ENCODE results near the gene CTLA4. TPM values are rescaled to one million over a fixed set of nuclear protein-coding genes. Genes with fewer than 3 reads are reported as not detected.

CTLA4 gene
- total RNA-seq: 0.13 TPM

DNA sequence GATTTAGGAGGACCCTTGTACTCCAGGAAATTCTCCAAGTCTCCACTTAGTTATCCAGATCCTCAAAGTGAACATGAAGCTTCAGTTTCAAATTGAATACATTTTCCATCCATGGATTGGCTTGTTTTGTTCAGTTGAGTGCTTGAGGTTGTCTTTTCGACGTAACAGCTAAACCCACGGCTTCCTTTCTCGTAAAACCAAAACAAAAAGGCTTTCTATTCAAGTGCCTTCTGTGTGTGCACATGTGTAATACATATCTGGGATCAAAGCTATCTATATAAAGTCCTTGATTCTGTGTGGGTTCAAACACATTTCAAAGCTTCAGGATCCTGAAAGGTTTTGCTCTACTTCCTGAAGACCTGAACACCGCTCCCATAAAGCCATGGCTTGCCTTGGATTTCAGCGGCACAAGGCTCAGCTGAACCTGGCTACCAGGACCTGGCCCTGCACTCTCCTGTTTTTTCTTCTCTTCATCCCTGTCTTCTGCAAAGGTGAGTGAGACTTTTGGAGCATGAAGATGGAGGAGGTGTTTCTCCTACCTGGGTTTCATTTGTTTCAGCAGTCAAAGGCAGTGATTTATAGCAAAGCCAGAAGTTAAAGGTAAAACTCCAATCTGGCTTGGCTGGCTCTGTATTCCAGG, at the start of gene CTLA4:
CTLA4 (plus strand) TSS at position 211 of the 640 bp plus-strand sequence; CDS start at position 383, 172 bp downstream.
- no peak for DNase-seq (ENCODE audit: low spot score)
- ATAC-seq: no peak

DNA sequence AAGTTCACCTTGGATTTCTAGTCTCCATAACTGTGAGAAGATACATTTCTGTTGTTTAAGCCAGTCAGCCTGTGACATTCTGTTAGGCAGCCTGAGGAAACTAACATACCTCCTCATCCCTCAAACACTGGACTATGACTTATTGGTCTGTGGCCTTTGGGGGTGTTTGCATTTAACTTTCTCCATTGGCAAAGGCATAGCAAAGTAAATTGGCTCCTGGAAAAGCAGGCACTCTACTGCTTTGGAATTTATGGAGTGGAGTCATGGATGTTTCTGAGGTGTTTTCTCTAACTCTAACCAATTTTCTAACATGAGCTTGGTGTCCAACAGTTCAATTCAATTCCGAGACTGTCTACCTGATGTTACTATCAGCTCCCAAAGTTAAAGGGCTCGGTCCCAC, 48.9 kb upstream of the CTLA4 start:
- DNase-seq (ENCODE audit: low spot score): no peak

DNA sequence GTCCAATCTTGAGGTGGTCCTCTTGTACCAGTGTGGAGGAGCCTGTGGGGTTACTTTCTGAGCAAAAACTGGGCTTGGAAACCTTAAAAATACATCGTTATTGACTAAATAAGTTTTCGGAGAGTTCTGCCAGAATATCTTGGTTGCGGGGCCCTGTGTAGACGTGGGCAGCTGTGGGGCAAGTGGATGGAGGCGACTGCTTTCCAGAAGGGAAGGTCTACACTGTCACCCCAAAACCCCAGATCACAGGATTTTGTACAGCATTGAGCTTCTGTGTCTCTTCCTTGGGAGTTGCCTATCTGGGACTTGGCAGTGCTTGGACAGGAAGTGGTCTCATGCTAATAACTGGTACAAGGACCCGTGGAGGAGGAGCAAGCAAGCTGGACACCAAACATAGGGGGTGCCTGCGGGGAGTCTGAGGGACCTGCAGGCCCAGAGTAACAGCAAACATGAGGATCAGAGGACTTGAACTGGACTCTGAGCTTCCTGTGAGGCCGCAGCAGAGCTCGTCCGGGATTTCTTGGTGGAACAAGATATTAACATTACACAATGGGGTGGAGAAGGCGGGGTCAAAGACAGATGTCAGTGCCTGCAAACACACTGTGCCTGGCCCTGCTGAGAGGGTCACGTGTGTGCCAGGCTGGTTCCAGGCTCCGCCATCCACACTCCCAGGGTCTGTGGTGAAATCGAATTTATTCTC, 48.0 kb upstream of the CTLA4 start:
- DNase-seq (ENCODE audit: low spot score): no peak
- peak; percentile 40 for ATAC-seq

More for the DNA sequence above, 48.9 kb upstream of the CTLA4 start:
- no peak for ATAC-seq

DNA sequence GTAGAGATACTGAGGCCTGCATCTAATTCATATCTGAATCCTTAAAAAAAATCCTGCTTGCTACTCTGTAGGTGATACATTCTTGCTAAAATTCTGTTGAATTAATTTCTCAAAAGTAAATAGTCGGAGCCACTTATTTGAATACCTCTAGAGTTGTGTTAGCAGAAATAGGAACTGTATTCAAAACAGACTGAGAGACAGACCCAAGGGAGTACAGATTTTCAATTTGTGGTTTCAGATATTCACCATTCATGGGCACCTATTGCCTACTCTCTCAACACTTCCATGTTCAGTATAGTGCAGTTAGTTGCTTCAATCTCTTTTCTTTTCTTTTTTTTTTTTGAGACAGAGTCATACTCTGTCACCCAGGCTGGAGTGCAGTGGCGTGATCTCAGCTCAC, 46.6 kb upstream of the CTLA4 start:
- DNase-seq (ENCODE audit: low spot score) (no peak), ATAC-seq (no peak)

DNA sequence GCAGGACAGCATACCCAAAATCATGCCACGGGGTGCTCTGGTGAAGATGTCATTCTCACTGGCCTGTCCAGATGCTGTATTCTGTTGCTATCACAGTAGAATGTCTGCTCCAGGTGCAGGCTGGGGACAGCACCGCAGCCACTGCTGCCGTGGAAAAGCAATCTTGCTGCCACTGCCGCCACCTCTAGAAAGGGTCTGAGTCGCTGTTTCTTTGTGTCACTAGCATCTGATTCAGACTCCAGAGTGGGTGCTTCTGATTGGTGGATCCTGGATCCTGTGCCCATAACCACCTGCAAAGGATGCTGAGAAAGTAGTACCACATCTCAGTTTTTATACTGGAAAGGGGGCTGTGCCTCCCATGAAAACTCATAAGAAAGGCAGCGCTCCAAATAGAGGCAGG, 45.3 kb upstream of the CTLA4 start:
- DNase-seq (ENCODE audit: low spot score) (no peak), ATAC-seq (no peak)

DNA sequence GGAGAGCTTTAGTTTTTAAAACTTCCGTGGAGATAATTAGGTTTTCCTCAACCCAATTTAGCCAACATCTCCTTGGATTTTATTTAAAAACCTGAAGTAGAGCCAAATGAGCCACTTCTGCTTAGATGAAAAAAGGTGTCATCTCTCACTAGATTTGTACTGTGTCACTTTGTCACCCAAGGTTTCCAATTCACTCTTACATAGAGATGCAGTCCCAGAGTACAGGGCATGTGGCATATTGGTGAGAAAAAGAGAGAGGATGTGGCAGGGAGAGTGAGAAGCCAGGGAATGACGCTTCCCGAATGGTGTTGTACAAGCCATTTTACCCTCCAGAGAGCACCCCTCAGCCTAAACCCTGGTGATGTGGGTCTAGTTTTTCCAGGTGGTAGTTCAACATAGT, 44.4 kb upstream of the CTLA4 start:
- no peak for ATAC-seq
- DNase-seq (ENCODE audit: low spot score): no peak

DNA sequence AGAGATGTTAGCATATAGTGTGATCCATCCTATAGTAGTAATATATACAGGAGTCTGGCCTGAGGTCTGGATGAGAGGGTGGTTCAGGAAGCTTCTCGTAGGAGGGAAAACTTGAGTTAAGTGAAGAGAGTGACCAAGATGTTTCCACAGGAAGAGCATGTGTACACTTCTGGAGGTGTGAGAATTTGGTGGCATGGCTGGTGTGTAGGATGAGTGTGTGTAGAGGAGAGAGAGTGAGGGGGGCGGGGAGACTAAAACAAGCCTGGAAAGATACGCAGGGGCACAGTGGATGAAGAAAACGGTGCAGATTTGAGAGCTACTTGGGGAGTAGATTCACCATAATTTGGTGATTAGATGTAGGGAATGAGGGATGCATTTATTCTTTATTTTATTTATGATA, 43.5 kb upstream of the CTLA4 start:
- ATAC-seq (no peak), DNase-seq (ENCODE audit: low spot score) (no peak)

DNA sequence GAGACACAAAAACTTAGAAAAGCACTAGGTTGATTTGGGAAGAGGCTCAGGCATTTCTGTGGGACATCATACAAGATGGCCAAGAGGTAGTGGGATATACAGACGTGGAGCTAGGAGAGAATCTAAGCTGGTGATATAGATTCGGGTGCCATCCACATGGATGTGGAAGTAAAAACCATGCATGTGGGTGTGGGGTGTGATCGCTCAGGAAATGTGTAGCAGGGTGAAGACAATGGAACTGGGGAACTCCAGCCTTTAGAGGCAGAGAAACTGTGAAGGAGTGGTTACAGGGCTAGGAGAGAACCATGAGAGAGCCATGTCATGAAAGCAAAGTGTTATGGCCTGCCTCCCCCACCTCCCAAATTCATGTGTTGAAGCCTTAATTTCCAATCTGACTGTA, 43.0 kb upstream of the CTLA4 start:
- ATAC-seq: no peak
- DNase-seq (ENCODE audit: low spot score): no peak

DNA sequence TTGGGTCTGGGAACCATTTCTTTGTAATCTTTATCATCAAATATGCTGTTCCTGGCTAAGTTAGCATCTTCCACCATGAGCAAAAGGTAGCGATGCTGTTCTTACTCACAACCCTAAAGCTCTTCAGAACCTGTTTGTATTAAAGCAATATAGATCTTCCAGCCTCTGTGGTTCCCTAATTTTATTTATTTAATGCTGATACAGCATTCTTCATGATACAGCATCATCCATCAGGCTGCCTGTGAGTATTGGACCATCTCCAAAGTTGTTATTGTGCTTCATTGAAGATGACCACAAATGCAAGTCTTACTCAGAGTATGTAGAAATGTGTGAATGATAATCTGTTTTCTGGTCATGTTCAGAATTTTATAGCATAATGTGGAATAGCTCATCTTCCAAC, 40.9 kb upstream of the CTLA4 start:
- ATAC-seq (no peak), DNase-seq (ENCODE audit: low spot score) (no peak)

DNA sequence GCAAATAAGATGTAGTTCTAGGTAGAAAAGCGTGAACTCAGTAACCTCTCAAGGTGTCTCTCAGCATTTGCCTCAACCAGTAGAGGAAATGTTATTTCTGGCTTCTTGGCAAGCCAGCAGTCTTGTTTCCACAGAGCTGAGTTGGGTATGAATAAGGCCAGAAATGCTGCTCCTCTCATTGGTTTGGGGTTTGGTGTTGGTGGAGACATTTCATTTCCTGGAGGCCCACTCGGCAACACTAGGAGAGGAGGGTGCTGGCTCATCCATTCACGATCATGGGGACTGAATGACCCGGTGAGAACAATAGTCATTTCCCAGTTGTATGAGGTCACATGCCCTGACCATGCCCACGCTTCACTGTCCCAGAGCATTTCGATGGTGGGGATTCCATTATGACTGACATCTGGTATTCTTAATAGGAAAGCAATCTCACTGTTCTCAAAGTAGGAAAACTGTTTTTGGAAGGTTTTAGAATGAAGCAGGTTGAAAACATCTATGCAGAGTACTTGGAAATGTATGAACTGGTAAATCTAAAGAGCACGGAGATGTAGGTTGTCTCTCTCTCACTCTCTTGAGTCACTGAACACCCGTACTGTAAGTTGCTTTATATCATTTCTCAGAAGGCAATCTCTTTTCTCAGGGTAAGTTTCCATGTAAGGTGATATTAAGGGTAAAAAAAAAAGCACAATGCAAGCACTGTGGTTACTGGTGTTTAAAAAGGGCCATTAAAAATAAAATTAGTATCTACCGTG, 37.1 kb upstream of the CTLA4 start:
- no peak for DNase-seq (ENCODE audit: low spot score)
- no peak for ATAC-seq

DNA sequence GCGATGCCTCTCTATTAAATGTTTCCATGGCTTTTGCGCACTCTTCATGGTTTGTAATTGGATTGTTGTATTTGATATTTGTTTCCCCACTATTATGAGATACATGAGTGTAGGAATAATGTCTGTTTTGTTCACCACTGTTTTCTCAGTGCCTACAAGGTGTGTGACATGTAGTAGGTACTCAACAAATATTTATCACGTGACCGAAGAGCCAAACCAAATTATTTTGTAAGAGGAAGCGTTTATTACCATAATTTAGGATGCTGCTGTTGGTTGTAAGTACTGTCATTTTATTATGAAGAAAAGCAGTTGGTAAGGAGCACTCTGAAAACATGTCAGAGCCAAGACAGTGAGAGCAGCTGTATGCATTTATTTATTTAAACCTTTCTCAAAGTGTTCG, 32.2 kb upstream of the CTLA4 start:
- no peak for ATAC-seq
- no peak for DNase-seq (ENCODE audit: low spot score)

DNA sequence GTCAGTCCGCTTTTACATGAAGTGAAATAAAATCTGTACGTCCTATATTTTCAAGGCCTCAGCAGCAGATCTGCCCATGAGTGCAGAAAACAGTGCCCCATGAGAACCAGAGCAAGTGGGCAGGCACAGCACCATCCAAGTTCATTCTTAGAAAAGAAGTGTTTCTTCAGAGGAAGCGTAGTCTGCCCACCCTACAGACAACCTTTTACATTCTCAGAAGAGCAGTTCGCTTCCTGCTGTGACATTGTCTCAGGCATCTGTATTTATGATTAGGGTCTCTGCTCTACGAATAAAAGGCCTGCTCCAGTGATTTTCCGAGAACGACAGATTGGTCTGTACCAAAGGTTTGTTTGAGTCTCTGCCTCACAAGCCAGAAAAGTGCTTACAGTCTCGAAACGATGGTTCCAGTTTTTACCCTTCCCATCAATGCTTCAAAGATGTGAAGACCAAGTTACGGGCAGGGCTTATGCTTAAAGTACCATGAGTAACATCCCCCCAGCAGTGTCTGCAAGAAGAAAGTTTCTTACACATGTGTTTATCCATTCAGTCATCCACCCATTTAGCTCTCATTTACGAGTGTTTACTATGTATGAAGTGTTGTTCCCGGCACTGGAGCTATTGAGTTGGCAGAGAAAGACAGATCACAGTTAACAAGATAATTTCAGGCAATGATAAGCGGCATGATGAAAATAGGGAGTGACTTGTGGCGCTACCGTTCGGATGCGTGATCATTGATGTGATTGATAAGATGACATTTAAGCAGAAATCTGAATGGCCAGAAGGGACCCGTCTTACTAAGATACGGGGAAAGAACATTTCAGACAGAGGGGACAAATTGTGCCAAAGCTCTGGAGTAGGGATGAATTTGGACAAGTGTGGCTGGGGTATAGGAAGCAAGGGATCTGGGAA, 31.4 kb upstream of the CTLA4 start:
- DNase-seq (ENCODE audit: low spot score) (no peak), ATAC-seq (no peak)

DNA sequence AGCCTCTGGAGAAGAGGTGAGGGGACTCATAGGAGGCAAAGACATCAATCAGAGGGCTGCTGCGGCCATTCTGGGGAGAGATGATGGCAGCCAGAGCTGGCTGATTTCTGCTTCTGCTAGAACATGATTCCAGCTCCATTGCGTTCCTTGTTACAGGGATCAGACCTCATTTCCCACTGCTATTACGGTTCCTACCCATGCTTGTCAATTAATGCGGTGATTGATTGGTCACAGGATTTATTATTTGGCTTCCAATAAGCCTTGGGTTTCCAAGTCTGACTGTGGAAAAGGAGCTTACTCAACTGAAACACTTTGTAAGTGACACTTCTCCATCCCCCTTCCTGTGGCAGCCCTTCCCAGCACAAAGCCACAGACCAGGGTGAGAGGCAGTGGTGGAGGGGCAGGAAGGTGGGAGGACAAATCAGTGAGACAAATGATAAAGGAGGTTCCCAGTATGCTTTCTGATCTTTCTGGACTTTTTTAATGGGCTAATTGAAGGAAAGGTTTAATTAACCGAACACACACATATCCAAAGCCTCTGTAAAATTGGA, 26.8 kb upstream of the CTLA4 start:
- no peak for DNase-seq (ENCODE audit: low spot score)
- ATAC-seq: no peak

DNA sequence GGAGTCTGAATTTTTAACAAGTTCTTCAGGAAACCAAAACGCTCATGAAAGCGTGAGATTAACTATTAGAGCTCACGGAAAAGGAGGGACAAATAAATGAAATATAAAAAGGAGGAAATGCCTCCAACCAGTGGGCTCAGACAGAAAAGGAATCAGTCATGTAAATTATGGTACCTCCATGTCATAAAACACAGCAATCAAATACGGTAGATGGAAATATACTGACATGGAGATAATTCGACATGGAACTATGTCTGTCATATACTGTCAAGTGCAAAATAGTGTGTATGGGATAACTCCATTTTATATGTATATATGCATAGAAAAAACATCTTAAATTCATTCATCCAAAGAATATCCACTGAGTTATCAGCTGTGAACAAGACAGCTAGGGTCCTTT, 25.9 kb upstream of the CTLA4 start:
- no peak for DNase-seq (ENCODE audit: low spot score)
- no peak for ATAC-seq

DNA sequence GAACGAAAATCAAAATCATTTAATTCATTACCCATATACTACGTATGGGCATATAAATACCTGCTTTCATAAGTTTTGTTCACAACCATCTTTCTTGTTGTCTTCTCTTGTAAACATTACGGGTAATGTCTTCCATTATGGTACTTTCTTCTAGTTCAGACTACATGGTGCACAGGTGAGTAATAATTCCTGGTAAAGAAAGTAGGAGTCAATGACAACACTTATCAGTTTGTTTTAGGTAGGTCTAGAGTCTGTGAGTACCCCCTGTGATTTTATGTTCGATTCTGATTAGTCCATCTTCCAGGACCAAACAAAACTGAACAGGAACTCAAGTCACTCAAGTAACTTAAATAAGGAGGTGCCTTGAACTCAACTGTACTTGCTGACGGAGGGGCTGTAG, 25.2 kb upstream of the CTLA4 start:
- no peak for ATAC-seq
- no peak for DNase-seq (ENCODE audit: low spot score)

DNA sequence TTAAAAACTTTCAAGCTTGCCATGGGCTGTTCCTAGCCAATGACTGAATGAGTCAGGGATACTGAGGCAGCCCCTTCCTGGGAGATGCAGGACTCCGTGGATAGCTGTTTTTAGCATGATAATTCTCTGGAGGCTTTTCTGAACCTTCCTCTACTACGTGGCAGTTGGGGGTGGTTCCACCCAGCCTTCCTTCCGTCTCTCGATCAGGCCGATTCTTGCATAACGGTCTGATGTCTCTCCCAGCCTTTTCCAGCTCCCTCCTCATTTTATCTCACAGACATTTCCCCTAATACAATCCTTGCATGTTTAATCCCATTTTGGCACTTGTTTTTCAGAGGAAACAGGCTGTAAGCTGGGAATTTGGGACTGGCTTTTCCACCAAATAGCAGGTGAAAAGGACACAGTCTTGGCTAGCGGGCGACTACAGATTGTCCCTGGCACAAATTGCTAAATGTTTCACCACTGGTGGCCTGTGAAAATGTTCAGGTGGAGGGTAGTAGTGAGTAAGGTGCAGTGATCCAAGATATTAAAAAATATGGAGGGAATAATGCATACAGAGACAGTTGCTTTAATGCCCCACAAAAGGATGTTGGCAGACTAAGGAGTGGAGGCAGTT, 21.0 kb upstream of the CTLA4 start:
- peak; percentile 26 for ATAC-seq
- no peak for DNase-seq (ENCODE audit: low spot score)

DNA sequence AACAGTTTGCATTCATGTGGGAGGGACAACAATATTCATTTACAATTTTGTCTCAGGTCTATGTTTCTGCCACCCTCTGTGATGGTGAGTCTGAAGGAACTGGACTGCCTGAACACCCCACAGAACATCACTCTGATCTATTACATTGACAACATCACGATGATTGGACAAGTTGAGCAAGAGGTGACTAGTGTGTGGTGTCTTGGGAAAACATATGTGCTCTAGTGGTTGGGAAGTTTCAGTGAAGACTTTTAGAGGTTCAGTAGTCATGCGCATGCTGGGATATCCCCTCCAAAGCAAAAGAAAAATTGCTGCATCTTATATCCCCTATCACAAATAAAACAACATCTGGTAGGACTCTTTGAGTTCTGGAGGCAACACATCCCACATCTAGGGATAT, 18.6 kb upstream of the CTLA4 start:
- ATAC-seq: no peak
- no peak for DNase-seq (ENCODE audit: low spot score)

DNA sequence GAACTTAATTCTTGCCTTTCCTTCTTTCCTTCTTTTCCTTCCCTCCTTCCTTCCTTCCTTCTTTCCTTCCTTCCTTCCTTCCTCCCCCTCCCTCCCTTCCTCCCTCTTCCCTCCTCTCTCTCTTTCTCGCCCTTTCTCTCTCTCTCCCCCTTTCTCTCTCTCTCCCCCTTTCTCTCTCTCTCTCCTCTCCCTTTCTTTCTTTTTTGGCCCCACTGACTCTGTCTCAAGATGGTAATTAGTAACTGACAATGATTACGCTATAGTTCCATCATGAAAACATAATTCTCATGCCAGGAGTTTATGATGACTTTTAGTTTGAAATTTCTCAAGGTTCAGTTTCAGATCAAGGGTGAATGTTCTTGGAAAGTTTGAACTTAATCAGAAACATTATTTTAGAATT, 14.8 kb upstream of the CTLA4 start:
- ATAC-seq (no peak), DNase-seq (ENCODE audit: low spot score) (no peak)

DNA sequence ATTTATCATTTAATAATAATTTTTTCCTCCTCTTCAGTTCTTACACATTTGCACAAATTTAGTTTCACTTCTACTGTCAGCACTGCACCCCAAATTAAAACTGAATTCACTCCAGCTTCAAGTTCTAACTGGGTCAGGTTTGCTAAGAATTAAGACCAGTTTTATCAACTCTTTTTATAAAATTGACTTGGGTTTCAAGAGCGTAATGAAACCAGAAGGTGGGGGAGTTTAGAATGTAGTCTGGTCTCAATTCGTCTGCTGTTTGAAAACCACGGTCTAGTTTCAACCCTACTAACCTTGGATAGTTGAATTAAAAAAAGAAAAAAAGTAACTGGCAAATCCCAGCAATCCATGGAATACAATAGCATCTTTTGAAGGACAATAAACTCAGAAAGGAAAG, 14.3 kb upstream of the CTLA4 start:
- no peak for ATAC-seq
- DNase-seq (ENCODE audit: low spot score): no peak

DNA sequence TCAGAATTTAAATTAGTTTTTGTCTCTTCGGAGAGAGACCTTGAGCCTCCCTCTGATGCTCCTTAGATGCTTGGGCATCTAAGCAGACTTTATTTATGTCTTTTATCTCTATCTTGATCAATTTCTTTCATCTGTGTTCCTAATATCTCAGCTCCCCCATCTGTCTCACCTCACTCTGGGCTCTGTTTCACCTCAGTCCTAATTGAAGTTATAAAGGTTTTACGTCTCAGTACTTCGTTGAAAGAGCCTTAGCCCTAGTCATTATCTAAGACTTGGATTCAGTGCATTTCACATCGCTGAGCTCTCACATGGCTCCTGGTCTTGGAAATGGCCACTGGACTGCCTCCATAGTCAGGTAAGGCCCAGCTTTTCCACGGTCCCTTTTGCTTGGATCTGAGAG, 13.8 kb upstream of the CTLA4 start:
- no peak for ATAC-seq

More for the DNA sequence above, 13.8 kb upstream of the CTLA4 start:
- DNase-seq (ENCODE audit: low spot score): no peak
